HG03139 (cell line): ENCODE measurements around the gene NRIP3.
A peak's percentile ranks its signal among the peaks of the same experiment; 100 is the strongest.
"Not testable (repeated sequence)": the region's sequence is repeated elsewhere in the genome, so short reads cannot be mapped to it uniquely, and the experiment has no call there.

Experiments
- ATAC-seq: cut with Tn5 transposase; IDR thresholded peaks from one replicate; pipeline ENCODE4 v1.9.1; 2021; ENCODE audit not compliant: unreplicated experiment

Gene NRIP3

GRCh38 chr11:8973121-8973520 is 30.7 kb downstream of the NRIP3 start:
- ATAC-seq, result no peak

DNA sequence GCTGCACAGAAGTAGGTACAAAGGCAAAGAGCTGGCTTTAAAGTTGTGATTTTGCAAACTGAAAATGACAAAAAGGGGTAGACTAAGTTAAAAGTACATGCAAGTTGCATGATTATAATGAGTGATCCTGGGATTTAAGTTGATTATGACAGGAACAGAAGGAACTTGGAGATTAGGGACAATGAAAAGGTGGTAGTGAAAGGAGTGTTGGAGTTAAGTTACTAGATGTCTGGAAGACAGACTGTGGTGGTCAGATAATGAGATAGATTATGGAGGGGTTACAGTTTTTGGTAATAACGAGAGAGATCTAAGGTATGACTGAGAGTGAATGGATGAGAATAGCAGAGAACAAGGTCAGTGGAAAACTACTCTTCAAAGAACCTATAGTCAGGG is 31.9 kb downstream of the NRIP3 start:
- ATAC-seq, result no peak

DNA sequence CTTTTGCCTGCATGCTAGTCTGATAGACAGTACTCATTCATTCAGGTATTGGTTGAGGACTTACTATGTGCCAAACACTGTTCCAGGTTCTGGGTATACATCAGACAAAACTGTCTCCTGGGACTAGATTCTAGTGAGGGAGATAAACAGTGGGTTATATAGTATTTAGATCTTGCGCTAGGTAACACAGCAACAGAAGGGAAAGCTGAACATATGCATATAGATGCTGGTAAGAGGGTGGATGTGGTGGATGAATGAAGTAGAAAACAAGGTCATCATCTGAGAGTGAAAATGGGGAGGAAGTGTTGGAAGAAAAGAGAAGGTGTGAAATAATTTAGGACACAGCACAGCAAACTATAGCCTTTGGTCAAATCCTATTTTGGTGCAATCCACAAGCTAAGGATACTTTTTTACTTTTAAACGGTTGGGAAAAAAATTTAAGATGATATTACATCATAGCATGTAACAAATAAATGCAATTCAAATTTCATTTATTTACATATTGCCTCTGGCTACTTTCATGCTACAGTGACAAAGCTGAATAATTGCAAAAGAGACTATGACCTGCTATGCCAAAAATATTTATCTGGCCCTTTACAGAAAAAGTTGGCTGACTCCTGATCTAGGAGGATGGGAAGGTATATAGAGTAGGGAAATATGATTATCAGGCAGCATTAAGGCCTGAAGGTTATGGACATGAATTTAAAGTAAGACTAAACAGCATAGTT is 32.4 kb downstream of the NRIP3 start:
- ATAC-seq, result no peak

DNA sequence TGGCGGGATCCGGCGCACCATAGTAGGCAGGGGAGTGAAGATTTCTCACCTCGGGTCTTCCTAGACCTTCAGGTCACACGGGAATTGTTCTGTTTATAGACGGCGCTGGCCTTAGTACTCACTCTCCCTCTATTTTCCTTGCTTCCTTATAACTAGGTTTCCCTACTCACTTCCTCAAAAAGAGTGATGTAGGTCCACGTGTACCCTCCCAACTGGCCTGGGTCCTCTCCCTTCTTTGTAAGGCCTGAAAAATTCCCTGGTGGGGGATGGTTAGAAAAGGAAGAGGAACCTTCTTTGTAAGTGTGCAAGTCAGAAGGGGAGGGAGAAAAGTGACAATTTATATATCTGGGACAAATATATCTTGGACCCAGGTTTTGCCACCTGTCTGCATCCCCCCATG is 36.6 kb downstream of the NRIP3 start:
- ATAC-seq, result no peak

- ATAC-seq, result peak; percentile 68
Observed at GRCh38 chr11:8964324-8965320, 39.2 kb downstream of the NRIP3 start, which contains the start of gene TMEM9B. Gene TMEM9B, minus strand, starts transcription at chr11:8964442. Its CDS starts 129 bp downstream, at chr11:8964313.

DNA sequence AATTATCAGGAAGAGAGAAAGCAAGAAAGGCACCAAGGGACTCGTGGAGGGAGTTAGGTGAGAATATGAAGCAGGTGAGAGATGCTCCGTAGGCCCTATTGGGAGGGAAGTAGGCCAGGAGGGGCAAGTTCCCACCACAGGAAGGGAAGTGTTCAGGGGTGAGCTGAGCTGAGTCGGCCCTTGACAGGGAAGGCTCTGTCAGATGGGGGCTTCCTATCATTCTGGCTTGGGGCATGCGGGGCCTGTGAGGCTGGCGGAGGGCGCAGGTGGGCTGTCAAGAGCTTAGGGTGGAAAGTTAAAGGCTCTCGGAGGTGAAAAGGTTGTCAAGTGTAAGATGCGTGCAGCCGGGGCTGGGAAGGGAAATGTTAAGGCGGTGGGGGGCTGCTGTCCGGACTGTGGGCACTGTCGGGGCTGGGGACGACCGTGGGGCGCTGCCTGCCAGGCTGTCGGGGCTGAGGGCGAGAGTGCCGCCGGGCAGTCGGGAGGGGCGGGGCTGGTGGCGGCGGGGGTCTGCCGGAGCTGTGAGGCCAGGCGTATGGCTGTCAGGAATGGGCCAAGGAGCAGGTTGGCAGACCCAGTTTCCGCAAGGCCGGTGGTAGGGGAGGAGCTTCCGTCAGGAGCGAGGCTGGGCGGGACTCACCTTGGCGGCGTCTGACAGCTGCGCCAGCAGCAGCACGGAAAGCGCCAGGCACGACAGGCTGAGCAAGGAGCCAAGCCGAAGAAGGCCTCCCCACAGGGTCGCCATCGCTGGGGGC is 40.1 kb downstream of the NRIP3 start:
- peak; percentile 56 for ATAC-seq

DNA sequence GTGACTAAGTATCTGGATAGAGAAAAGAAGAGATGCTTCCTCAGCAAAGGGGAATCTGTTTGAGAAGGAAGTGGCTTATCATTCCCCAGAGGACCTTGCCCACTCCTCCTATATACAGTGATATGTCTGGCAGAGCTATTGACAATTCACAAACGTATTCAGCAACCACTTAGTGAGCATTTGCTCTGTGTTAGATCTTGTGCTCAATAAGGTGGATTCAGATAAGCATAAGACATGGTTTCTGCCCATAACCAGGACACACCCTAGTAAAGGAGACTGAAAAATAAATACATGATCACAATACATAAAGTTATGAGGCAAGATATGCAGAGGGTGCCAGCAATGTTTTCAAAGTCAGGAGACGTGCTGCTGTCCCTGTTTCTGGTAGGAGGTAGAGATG is 41.0 kb downstream of the NRIP3 start:
- no peak for ATAC-seq

GRCh38 chr11:8961401-8961800 is 42.4 kb downstream of the NRIP3 start:
- ATAC-seq, result no peak

DNA sequence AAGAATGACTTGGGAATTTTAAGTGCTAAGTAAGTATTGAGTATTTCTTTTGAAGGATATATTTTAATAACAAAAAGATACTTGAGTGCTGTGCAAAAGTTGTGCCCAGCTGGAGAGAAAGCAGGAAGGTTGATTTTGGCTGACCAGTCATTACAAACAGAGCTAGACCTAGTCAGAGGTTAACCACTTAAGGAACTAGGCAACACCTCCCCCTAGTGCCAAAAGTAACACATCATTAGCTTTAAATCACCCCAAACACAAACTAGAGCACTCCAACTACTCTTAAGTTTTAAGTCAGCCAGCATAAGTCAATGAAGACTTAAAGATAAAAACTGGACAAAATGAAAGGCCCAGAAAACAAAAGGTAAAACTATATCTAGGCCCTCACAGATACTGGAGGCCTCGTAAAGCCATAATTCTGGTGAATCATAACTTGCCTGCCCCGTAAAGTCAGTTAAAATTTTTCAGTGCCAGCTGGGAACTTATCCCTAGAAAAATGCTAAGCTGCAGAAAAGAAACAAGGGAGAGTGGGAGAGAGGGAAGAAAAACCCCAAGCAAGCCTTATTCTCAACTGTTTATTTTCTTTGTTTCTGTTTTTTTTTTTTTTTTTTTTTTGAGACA is 44.1 kb downstream of the NRIP3 start:
- ATAC-seq, result no peak

DNA sequence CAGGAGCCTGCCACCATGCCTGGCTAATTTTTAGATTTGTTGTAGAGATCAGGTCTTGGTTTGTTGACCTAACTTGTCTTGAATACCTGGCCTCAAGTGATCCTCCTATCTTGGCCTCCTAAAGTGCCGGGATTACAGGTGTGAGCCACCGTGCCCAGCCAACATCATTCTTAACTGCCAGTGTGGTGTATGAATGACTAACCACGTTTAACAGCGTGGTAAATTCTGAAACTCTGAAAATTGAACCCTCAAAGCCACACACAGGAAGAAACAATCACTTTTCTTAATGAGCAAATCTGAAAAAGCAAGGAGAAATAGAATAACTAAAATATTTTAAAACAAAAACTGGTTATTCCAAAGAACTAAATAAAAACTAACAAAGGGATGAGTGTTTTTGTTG is 46.9 kb downstream of the NRIP3 start:
- no peak for ATAC-seq

DNA sequence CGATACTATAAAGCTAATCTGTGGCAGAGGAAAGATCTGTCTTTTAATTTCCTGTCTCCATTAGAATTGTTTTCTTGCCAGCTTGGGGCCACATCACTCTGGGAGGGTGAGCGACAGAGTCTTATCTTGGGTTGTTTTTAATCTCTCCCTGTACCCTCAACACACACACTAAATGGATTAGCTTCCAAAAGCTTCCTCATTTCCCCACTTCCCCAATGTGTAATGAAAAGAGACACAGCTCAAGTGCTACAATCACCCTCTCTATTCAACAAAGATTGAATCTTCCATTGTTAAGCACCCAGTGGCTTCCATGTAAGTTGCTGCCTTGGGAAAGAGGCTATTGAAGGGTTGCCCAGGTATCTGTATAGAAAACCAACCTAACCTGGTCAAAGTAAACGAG is 54.9 kb downstream of the NRIP3 start:
- no peak for ATAC-seq

GRCh38 chr11:8947230-8947943 is 56.4 kb downstream of the NRIP3 start:
- ATAC-seq, result no peak

GRCh38 chr11:8942518-8943066 is 61.2 kb downstream of the NRIP3 start, which contains the start of gene ASCL3:
Gene ASCL3, minus strand, starts transcription at chr11:8943016. Its CDS starts 4,855 bp downstream, at chr11:8938161.
- ATAC-seq, result no peak

DNA sequence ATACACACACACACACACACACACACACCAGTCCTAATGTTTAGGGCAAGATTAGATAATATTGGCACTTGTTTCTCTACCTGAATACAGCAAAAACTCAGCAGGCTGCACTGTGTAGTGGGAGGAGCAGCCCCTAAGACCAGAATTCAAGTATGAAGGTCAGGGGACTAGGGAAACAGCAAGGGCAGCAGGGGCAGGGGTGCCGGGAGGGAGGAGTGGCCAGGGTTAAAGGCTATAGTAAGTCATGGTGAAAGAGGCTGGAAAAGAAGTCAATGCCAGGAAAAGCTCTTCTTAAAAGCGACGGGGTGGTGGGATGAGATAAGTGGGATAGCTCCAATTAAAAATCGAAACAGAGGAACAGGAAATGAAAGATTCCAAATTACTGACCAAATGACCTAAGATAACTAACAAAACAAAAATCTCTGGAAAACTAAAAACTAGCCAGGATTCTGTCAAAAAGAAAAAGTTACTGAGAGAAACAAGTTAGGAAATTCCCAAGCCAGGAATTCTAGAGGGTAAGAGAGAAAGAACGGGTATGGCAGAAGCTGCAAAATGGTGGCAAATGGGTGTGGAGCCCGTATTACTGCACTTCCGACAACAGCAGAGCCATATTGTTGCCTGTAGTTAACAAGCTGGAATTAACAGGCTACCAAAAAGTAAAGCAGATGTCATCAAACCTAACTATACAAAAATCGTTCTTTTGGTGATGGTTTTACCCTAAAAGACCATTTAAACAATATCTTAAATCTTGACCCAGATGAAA is 62.3 kb downstream of the NRIP3 start:
- no peak for ATAC-seq

- no peak for ATAC-seq
Observed at GRCh38 chr11:8937659-8938058, 66.1 kb downstream of the NRIP3 start.

DNA sequence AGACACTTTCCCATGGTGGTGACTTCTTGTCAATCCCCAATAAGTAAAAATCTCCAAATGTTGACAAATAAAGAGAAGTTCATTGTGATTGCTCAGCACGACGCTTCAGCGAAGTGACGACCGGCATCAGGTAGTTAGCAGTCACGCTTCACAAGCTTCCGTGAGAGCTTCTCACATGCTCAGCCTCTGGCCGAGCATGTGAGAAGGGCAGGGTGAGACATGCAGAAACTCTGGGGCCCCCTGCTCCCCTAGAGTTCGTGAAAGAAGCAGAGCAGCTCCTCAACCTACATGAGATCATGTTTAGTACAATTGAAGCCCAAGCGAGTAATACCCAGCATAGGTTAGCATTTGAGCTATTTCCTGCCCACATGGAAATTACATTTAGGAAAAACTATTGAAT is 66.6 kb downstream of the NRIP3 start:
- ATAC-seq, result no peak

- not testable (repeated sequence) for ATAC-seq
Observed at GRCh38 chr11:8935789-8936188, 68.0 kb downstream of the NRIP3 start.

GRCh38 chr11:8934742-8935488 is 68.9 kb downstream of the NRIP3 start:
- ATAC-seq, result no peak
